Hepatic stellate cell (primary cell): ENCODE results near the gene MID2.
"Not testable (repeated sequence)": the region's sequence is repeated elsewhere in the genome, so short reads cannot be mapped to it uniquely, and the experiment has no call there.

Experiments
- DNase-seq: peaks from one replicate; pipeline ENCODE4 v3.0.0; 2011; ENCODE audit warnings: low spot score

Gene MID2

GRCh38 chrX:107842715-107843400 lies 17.2 kb downstream of the MID2 start:
- DNase-seq, result no peak

GRCh38 chrX:107845625-107846024 lies 20.0 kb downstream of the MID2 start:
- no peak for DNase-seq

GRCh38 chrX:107848591-107848990 lies 22.9 kb downstream of the MID2 start:
- no peak for DNase-seq

GRCh38 chrX:107849747-107850421 lies 24.2 kb downstream of the MID2 start:
- no peak for DNase-seq

- DNase-seq, result no peak
Observed at GRCh38 chrX:107850422-107850765, 24.7 kb downstream of the MID2 start.

- no peak for DNase-seq
Observed at GRCh38 chrX:107851215-107851614, 25.5 kb downstream of the MID2 start.

- not testable (repeated sequence) for DNase-seq
Observed at GRCh38 chrX:107851665-107852064, 26.0 kb downstream of the MID2 start.

- DNase-seq, result no peak
Observed at GRCh38 chrX:107856289-107856688, 30.6 kb downstream of the MID2 start.

- DNase-seq, result not testable (repeated sequence)
Observed at GRCh38 chrX:107857041-107857440, 31.4 kb downstream of the MID2 start.

- DNase-seq, result no peak
Observed at GRCh38 chrX:107857837-107858236, 32.2 kb downstream of the MID2 start.

GRCh38 chrX:107861056-107861455 lies 35.4 kb downstream of the MID2 start:
- no peak for DNase-seq

GRCh38 chrX:107871136-107871535 lies 45.5 kb downstream of the MID2 start:
- DNase-seq, result no peak

- no peak for DNase-seq
Observed at GRCh38 chrX:107878106-107878505, 52.4 kb downstream of the MID2 start.

- DNase-seq, result no peak
Observed at GRCh38 chrX:107880054-107880610, 54.5 kb downstream of the MID2 start.

GRCh38 chrX:107894038-107894437 lies 68.4 kb downstream of the MID2 start:
- peak; percentile 17 for DNase-seq

- DNase-seq, result no peak
Observed at GRCh38 chrX:107902721-107903120, 77.1 kb downstream of the MID2 start.

- DNase-seq, result no peak
Observed at GRCh38 chrX:107905366-107905765, 79.7 kb downstream of the MID2 start.

- no peak for DNase-seq
Observed at GRCh38 chrX:107924136-107924746, 98.6 kb downstream of the MID2 start.

GRCh38 chrX:107934262-107934661 lies 108.6 kb downstream of the MID2 start:
- DNase-seq, result no peak

GRCh38 chrX:107935200-107935599 lies 109.5 kb downstream of the MID2 start:
- no peak for DNase-seq

- DNase-seq, result no peak
Observed at GRCh38 chrX:107935664-107936433, 110.2 kb downstream of the MID2 start.

- DNase-seq, result no peak
Observed at GRCh38 chrX:107936434-107936730, 110.7 kb downstream of the MID2 start.

GRCh38 chrX:107940095-107940494 lies 114.4 kb downstream of the MID2 start:
- no peak for DNase-seq
